ENCODE measurements around the gene SETBP1. TPM values are rescaled to one million over a fixed set of nuclear protein-coding genes. Genes with fewer than 3 reads are reported as not detected.

SETBP1 gene
- total and polyA plus RNA-seq, 7 experiments from 2014 or later, result 0.08 to 12.5 (median 2.5) TPM; not detected in 2

- ChIA-PET CTCF (no interaction called here), POLR2A (no interaction called here)
- no peak overlapping the region for H3K4me3 Mint-ChIP-seq
- no peaks in the 10 kb centered on the region for H3K36me3 Mint-ChIP-seq
- peaks cover 0 to 4% (median 0%) of the 10 kb centered on the region in 11 donors for H3K9me3 Mint-ChIP-seq
- no peaks in the 10 kb centered on the region for H3K27me3 ChIP-seq (ENCODE audit: control insufficient read depth in 2 of 2, insufficient read depth in 2 of 2, low read length in 2 of 2)
- ATAC-seq (no peak), DNase-seq (no peak)
- no peaks in the 10 kb centered on the region for H3K9me3 ChIP-seq (ENCODE audit: control insufficient read depth in 2 of 3, low read length in 3 of 3)
- peaks cover 0 to 17% (median 0%) of the 10 kb centered on the region in 7 donors for H3K4me1 Mint-ChIP-seq
- H3K27me3 Mint-ChIP-seq, result peaks cover 7 to 28% (median 16%) of the 10 kb centered on the region in 5 donors
- H3K27ac Mint-ChIP-seq, result no peak overlapping the region
- intact Hi-C loops (cut with micrococcal nuclease), result no loop called here
- H3K4me1 ChIP-seq (ENCODE audit: control insufficient read depth in 2 of 2, insufficient read depth in 2 of 2, low read length in 2 of 2), result no peaks in the 10 kb centered on the region
- H3K4me3 ChIP-seq (ENCODE audit: low read length), result no peak overlapping the region
- H3K27ac ChIP-seq (ENCODE audit: low read depth, low read length), result no peak overlapping the region
- H3K36me3 ChIP-seq (ENCODE audit: control insufficient read depth in 2 of 3, insufficient read depth in 3 of 3, low read length in 3 of 3), result no peaks in the 10 kb centered on the region
Measured at GRCh38 chr18:44909191-44909719, 228.6 kb downstream of the SETBP1 start.

DNA sequence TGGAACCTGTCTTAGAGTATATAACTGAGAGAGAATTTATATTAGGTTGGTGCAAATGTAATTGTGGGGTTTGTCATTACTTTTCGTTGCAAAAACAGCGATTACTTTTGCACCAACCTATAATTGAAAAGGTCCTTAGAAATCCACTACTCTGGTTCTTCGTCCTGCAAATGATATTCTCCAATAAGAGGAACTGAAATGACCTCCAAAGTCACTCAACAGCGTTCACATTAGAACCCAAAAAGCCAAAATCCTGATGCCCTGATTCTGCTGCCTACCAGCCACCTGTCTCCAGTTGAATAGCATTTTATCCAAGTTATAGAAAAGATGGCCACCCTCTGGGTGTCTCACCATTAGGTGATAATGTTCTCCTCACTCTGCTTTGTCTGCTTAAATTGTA, 230.6 kb downstream of the SETBP1 start:
- no peaks in the 10 kb centered on the region for H3K36me3 Mint-ChIP-seq
- H3K27ac ChIP-seq (ENCODE audit: low read depth, low read length), result no peak overlapping the region
- H3K4me3 Mint-ChIP-seq, result no peak overlapping the region
- H3K27me3 ChIP-seq (ENCODE audit: control insufficient read depth in 2 of 2, insufficient read depth in 2 of 2, low read length in 2 of 2), result no peaks in the 10 kb centered on the region
- DNase-seq (no peak), ATAC-seq (no peak)
- H3K27ac Mint-ChIP-seq, result no peak overlapping the region
- no peaks in the 10 kb centered on the region for H3K36me3 ChIP-seq (ENCODE audit: control insufficient read depth in 2 of 3, insufficient read depth in 3 of 3, low read length in 3 of 3)
- peaks cover 0 to 5% (median 0%) of the 10 kb centered on the region in 11 donors for H3K9me3 Mint-ChIP-seq
- intact Hi-C loops (cut with micrococcal nuclease), result no loop called here
- ChIA-PET CTCF (no interaction called here), POLR2A (no interaction called here)
- peaks cover 0 to 17% (median 0%) of the 10 kb centered on the region in 7 donors for H3K4me1 Mint-ChIP-seq
- H3K27me3 Mint-ChIP-seq, result peaks cover 10 to 33% (median 12%) of the 10 kb centered on the region in 5 donors
- H3K9me3 ChIP-seq (ENCODE audit: control insufficient read depth in 2 of 3, low read length in 3 of 3), result no peaks in the 10 kb centered on the region
- H3K4me3 ChIP-seq (ENCODE audit: low read length), result no peak overlapping the region
- H3K4me1 ChIP-seq (ENCODE audit: control insufficient read depth in 2 of 2, insufficient read depth in 2 of 2, low read length in 2 of 2), result no peaks in the 10 kb centered on the region

GRCh38 chr18:44911773-44912172, 231.1 kb downstream of the SETBP1 start:
- Histone ChIP-seq H3K4me3 (ENCODE audit: low read length) (no peak overlapping the region), H3K9me3 (ENCODE audit: control insufficient read depth in 2 of 3, low read length in 3 of 3) (no peaks in the 10 kb centered on the region), H3K4me1 (ENCODE audit: control insufficient read depth in 2 of 2, insufficient read depth in 2 of 2, low read length in 2 of 2) (no peaks in the 10 kb centered on the region), H3K27ac (ENCODE audit: low read depth, low read length) (no peak overlapping the region), H3K27me3 (ENCODE audit: control insufficient read depth in 2 of 2, insufficient read depth in 2 of 2, low read length in 2 of 2) (no peaks in the 10 kb centered on the region), H3K36me3 (ENCODE audit: control insufficient read depth in 2 of 3, insufficient read depth in 3 of 3, low read length in 3 of 3) (no peaks in the 10 kb centered on the region)
- CTCF ChIA-PET, result no interaction called here
- DNase-seq (no peak), ATAC-seq (no peak)
- H3K27me3 Mint-ChIP-seq, result peaks cover 10 to 35% (median 12%) of the 10 kb centered on the region in 5 donors
- intact Hi-C loops (cut with micrococcal nuclease), result no loop called here
- H3K36me3 Mint-ChIP-seq, result no peaks in the 10 kb centered on the region
- H3K27ac Mint-ChIP-seq, result no peak overlapping the region
- peaks cover 0 to 17% (median 0%) of the 10 kb centered on the region in 7 donors for H3K4me1 Mint-ChIP-seq
- POLR2A ChIA-PET, result no interaction called here
- H3K4me3 Mint-ChIP-seq, result no peak overlapping the region
- H3K9me3 Mint-ChIP-seq, result peaks cover 0 to 6% (median 0%) of the 10 kb centered on the region in 11 donors

DNA sequence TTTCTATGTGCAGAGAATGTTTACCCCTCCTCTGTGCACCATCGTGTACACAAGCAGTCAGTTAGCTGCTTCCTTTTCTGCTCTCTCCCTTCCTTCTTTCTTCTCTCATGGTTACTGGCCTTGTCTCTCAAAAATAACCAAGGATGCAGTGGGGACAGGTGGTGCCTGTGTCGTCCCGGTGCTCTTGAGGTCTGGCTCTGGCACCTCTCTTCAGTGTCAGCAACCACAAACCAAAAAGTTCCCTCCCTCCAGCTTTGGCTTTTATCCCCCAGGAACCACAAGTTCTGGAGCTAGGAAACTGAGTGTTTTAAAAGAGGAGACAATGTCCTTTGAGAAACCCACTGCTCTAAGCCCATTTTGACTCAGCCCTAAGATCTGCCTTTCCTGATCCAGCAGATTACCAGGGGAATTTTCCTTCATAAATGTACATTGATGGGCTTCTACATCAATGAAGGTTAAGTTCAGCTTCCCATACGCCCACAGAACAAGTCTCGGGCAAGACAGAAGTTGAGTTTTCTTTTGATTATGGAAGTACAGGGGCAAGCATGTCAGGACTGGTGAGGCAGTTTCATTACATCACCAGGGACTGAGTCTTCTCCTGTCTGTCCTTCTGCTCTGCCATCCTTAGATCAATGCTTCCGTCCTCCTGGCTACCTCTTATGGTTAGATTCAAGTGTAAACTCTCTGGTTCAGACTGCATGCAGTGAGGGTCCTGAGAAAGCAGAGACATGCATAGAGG, 232.2 kb downstream of the SETBP1 start:
- intact Hi-C loops (cut with micrococcal nuclease), result no loop called here
- H3K9me3 ChIP-seq (ENCODE audit: control insufficient read depth in 2 of 3, low read length in 3 of 3), result no peaks in the 10 kb centered on the region
- H3K27me3 ChIP-seq (ENCODE audit: control insufficient read depth in 2 of 2, insufficient read depth in 2 of 2, low read length in 2 of 2), result no peaks in the 10 kb centered on the region
- DNase-seq (no peak), ATAC-seq (no peak)
- H3K4me3 Mint-ChIP-seq, result no peak overlapping the region
- H3K36me3 ChIP-seq (ENCODE audit: control insufficient read depth in 2 of 3, insufficient read depth in 3 of 3, low read length in 3 of 3), result no peaks in the 10 kb centered on the region
- ChIA-PET CTCF (no interaction called here), POLR2A (no interaction called here)
- no peak overlapping the region for H3K4me3 ChIP-seq (ENCODE audit: low read length)
- H3K27me3 Mint-ChIP-seq, result peaks cover 10 to 35% (median 12%) of the 10 kb centered on the region in 5 donors
- H3K4me1 ChIP-seq (ENCODE audit: control insufficient read depth in 2 of 2, insufficient read depth in 2 of 2, low read length in 2 of 2), result no peaks in the 10 kb centered on the region
- H3K4me1 Mint-ChIP-seq, result peaks cover 0 to 17% (median 0%) of the 10 kb centered on the region in 7 donors
- H3K9me3 Mint-ChIP-seq, result peaks cover 0 to 6% (median 0%) of the 10 kb centered on the region in 11 donors
- no peak overlapping the region for H3K27ac ChIP-seq (ENCODE audit: low read depth, low read length)
- H3K36me3 Mint-ChIP-seq, result no peaks in the 10 kb centered on the region
- no peak overlapping the region for H3K27ac Mint-ChIP-seq

GRCh38 chr18:44914028-44914427, 233.3 kb downstream of the SETBP1 start:
- peaks cover 0 to 6% (median 0%) of the 10 kb centered on the region in 11 donors for H3K9me3 Mint-ChIP-seq

DNA sequence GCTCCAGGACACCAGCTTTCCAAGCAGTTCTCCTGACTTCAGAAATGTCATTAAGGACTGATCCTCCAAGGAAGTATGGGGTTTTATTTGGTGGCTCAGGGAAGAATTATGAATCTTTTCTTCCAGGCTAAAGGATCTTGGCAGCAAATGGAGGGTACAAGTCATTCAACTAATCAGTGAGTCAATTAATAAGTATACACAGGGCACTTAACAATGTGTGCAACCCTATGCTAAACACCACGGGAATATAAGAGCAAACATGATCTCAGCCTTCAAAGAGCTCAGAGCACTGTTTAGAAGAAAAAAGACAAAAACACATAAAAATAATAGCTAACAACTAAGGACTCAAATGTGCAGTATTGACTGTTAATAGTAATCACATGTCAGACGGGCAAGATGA, 234.5 kb downstream of the SETBP1 start:
- H3K27me3 Mint-ChIP-seq, result peaks cover 8 to 30% (median 11%) of the 10 kb centered on the region in 5 donors
- ATAC-seq (no peak), DNase-seq (no peak)
- H3K9me3 Mint-ChIP-seq, result peaks cover 0 to 6% (median 0%) of the 10 kb centered on the region in 11 donors
- H3K27ac ChIP-seq (ENCODE audit: low read depth, low read length), result no peak overlapping the region
- ChIA-PET CTCF (no interaction called here), POLR2A (no interaction called here)
- H3K36me3 Mint-ChIP-seq, result no peaks in the 10 kb centered on the region
- no peak overlapping the region for H3K4me3 ChIP-seq (ENCODE audit: low read length)
- no peak overlapping the region for H3K4me3 Mint-ChIP-seq
- no peaks in the 10 kb centered on the region for H3K36me3 ChIP-seq (ENCODE audit: control insufficient read depth in 2 of 3, insufficient read depth in 3 of 3, low read length in 3 of 3)
- no peaks in the 10 kb centered on the region for H3K9me3 ChIP-seq (ENCODE audit: control insufficient read depth in 2 of 3, low read length in 3 of 3)
- intact Hi-C loops (cut with micrococcal nuclease), result no loop called here
- H3K27me3 ChIP-seq (ENCODE audit: control insufficient read depth in 2 of 2, insufficient read depth in 2 of 2, low read length in 2 of 2), result no peaks in the 10 kb centered on the region
- peaks cover 0 to 5% (median 0%) of the 10 kb centered on the region in 7 donors for H3K4me1 Mint-ChIP-seq
- no peaks in the 10 kb centered on the region for H3K4me1 ChIP-seq (ENCODE audit: control insufficient read depth in 2 of 2, insufficient read depth in 2 of 2, low read length in 2 of 2)
- no peak overlapping the region for H3K27ac Mint-ChIP-seq

More at GRCh38 chr18:44914028-44914427, 233.3 kb downstream of the SETBP1 start:
- Histone ChIP-seq H3K36me3 (ENCODE audit: control insufficient read depth in 2 of 3, insufficient read depth in 3 of 3, low read length in 3 of 3) (no peaks in the 10 kb centered on the region), H3K27ac (ENCODE audit: low read depth, low read length) (no peak overlapping the region), H3K9me3 (ENCODE audit: control insufficient read depth in 2 of 3, low read length in 3 of 3) (no peaks in the 10 kb centered on the region), H3K27me3 (ENCODE audit: control insufficient read depth in 2 of 2, insufficient read depth in 2 of 2, low read length in 2 of 2) (no peaks in the 10 kb centered on the region), H3K4me3 (ENCODE audit: low read length) (no peak overlapping the region), H3K4me1 (ENCODE audit: control insufficient read depth in 2 of 2, insufficient read depth in 2 of 2, low read length in 2 of 2) (no peaks in the 10 kb centered on the region)
- CTCF ChIA-PET, result no interaction called here
- H3K4me1 Mint-ChIP-seq, result peaks cover 0 to 17% (median 0%) of the 10 kb centered on the region in 7 donors
- peaks cover 8 to 30% (median 11%) of the 10 kb centered on the region in 5 donors for H3K27me3 Mint-ChIP-seq
- DNase-seq, result no peak
- intact Hi-C loops (cut with micrococcal nuclease), result no loop called here
- no peak overlapping the region for H3K4me3 Mint-ChIP-seq
- no peak for ATAC-seq
- H3K27ac Mint-ChIP-seq, result no peak overlapping the region
- POLR2A ChIA-PET, result no interaction called here
- H3K36me3 Mint-ChIP-seq, result no peaks in the 10 kb centered on the region

GRCh38 chr18:44915661-44916060, 235.0 kb downstream of the SETBP1 start:
- Mint-ChIP-seq H3K27ac (no peak overlapping the region), H3K27me3 (peaks cover 8 to 29% (median 11%) of the 10 kb centered on the region in 5 donors), H3K4me3 (no peak overlapping the region), H3K36me3 (no peaks in the 10 kb centered on the region), H3K9me3 (peaks cover 0 to 6% (median 0%) of the 10 kb centered on the region in 11 donors), H3K4me1 (peaks cover 0 to 3% (median 0%) of the 10 kb centered on the region in 7 donors)
- ChIA-PET CTCF (no interaction called here), POLR2A (no interaction called here)
- Histone ChIP-seq H3K36me3 (ENCODE audit: control insufficient read depth in 2 of 3, insufficient read depth in 3 of 3, low read length in 3 of 3) (no peaks in the 10 kb centered on the region), H3K27ac (ENCODE audit: low read depth, low read length) (no peak overlapping the region), H3K9me3 (ENCODE audit: control insufficient read depth in 2 of 3, low read length in 3 of 3) (no peaks in the 10 kb centered on the region), H3K4me3 (ENCODE audit: low read length) (no peak overlapping the region), H3K27me3 (ENCODE audit: control insufficient read depth in 2 of 2, insufficient read depth in 2 of 2, low read length in 2 of 2) (no peaks in the 10 kb centered on the region), H3K4me1 (ENCODE audit: control insufficient read depth in 2 of 2, insufficient read depth in 2 of 2, low read length in 2 of 2) (no peaks in the 10 kb centered on the region)
- ATAC-seq, result no peak
- intact Hi-C loops (cut with micrococcal nuclease), result no loop called here
- no peak for DNase-seq
